Liver (tissue), 3 donors: ENCODE measurements around the gene MAGEF1.

Source experiments
- TAF1 ChIP-seq: conservative IDR thresholded peaks from 2 replicates; pipeline ENCODE4 v1.6.1; 2016; ENCODE audit warnings: antibody characterized with exemption, mild to moderate bottlenecking
- YY1 ChIP-seq: IDR thresholded peaks from 2 replicates; pipeline ENCODE4 v1.6.1; 2016; ENCODE audit warnings: antibody characterized with exemption, mild to moderate bottlenecking
- TF ChIP-seq, protein P1 (sequence below): fragments of 150-350 bp; IDR thresholded peaks from 2 replicates; pipeline ENCODE4 v1.5.1; 2017; ENCODE audit warnings: improper control_type of control experiment, low read depth, low read length; ENCODE audit not compliant: missing input control
- TF ChIP-seq, protein P2 (sequence below): IDR thresholded peaks from 2 replicates; pipeline ENCODE4 v1.6.1; 2016; ENCODE audit warnings: antibody characterized with exemption
- donor health status: healthy.
- donor health status: healthy.

DNA sequence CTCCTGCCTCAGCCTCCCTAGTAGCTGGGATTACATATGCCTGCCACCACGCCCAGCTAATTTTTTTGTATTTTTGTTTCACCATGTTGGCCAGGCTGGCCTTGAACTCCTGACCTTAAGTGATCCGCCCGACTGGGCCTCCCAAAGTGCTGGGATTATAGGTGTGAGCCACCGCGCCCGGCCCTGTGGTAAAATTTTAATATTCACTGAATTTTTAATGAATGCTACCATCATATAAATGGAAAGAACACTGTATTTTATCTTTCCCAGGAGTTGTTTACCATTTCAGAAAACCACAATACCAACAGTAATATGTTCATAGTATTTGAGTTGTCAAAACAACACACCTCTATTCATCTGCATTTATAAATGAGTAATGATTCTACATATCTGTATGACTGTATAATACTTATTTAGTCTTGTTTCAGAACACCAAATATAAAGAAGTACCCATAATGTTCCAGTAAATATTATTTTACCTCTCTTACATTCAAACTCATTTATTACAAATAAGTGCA, 16.2 kb upstream of the MAGEF1 start:
- TF ChIP-seq, protein P1, sequence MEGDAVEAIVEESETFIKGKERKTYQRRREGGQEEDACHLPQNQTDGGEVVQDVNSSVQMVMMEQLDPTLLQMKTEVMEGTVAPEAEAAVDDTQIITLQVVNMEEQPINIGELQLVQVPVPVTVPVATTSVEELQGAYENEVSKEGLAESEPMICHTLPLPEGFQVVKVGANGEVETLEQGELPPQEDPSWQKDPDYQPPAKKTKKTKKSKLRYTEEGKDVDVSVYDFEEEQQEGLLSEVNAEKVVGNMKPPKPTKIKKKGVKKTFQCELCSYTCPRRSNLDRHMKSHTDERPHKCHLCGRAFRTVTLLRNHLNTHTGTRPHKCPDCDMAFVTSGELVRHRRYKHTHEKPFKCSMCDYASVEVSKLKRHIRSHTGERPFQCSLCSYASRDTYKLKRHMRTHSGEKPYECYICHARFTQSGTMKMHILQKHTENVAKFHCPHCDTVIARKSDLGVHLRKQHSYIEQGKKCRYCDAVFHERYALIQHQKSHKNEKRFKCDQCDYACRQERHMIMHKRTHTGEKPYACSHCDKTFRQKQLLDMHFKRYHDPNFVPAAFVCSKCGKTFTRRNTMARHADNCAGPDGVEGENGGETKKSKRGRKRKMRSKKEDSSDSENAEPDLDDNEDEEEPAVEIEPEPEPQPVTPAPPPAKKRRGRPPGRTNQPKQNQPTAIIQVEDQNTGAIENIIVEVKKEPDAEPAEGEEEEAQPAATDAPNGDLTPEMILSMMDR: no peak
- TF ChIP-seq TAF1 (no peak), YY1 (no peak)
- TF ChIP-seq, protein P2, sequence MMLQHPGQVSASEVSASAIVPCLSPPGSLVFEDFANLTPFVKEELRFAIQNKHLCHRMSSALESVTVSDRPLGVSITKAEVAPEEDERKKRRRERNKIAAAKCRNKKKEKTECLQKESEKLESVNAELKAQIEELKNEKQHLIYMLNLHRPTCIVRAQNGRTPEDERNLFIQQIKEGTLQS: no peak
